IPS-15b (cell line): Measurements from ENCODE around the gene FOLR1.

Experiments used
- H3K27me3 ChIP-seq: one replicate; pipeline ENCODE4 v1.6.1; 2013; ENCODE audit warnings: low read length; ENCODE audit not compliant: control insufficient read depth, insufficient read depth
- H3K36me3 ChIP-seq: one replicate; pipeline ENCODE4 v1.6.1; 2013; ENCODE audit warnings: low read length; ENCODE audit not compliant: control insufficient read depth, insufficient read depth
- H3K4me1 ChIP-seq: one replicate; pipeline ENCODE4 v1.6.1; 2013; ENCODE audit warnings: mild to moderate bottlenecking, low read length; ENCODE audit not compliant: control insufficient read depth, insufficient read depth
- H3K4me3 ChIP-seq: one replicate; pipeline ENCODE4 v1.5.1; 2013; ENCODE audit warnings: low read depth, low read length
- H3K9ac ChIP-seq: one replicate; pipeline ENCODE4 v1.6.1; 2013; ENCODE audit warnings: low read depth, mild to moderate bottlenecking, low read length
- H3K9me3 ChIP-seq: one replicate; pipeline ENCODE4 v1.6.1; 2013; ENCODE audit warnings: mild to moderate bottlenecking, low read length; ENCODE audit not compliant: control insufficient read depth, insufficient read depth

FOLR1 gene

GRCh38 chr11:72239849-72240460 lies 48.0 kb downstream of the FOLR1 start:
- Histone ChIP-seq H3K36me3 (peaks cover 15% of the 10 kb centered on the region), H3K9me3 (no peaks in the 10 kb centered on the region), H3K9ac (no peak overlapping the region), H3K4me3 (peak overlapping the region; percentile 65), H3K4me1 (peaks cover 4% of the 10 kb centered on the region), H3K27me3 (peaks cover 56% of the 10 kb centered on the region)

GRCh38 chr11:72240461-72241290 lies 48.7 kb downstream of the FOLR1 start:
- Histone ChIP-seq H3K36me3 (peaks cover 8% of the 10 kb centered on the region), H3K27me3 (peaks cover 63% of the 10 kb centered on the region), H3K9ac (no peak overlapping the region), H3K9me3 (no peaks in the 10 kb centered on the region), H3K4me1 (peaks cover 6% of the 10 kb centered on the region), H3K4me3 (peak overlapping the region; percentile 65)

DNA sequence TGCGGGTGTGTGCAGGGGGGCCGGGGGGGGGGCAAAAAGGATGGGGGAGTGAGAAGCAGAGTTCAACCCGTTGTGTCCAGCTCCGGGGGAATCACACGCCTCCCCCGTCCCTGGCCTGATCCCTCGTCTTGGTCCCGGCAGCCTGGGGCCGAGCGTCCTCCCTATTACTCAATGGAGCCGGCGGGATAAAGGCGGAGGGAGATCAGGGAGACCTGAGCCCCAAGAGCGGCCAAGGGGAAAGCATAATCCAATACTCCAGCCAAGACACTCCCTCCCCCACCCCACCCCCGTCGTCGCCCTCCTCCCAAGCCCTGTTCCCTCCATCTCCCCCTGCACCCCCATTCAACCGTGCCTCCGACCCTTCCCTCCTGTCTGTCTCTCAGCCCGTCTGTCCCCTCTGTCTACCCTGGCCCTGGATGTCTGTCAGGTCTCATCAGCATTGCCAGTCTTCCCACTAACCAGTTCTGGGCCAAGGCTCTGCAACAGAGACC lies 49.4 kb downstream of the FOLR1 start:
- H3K9me3 ChIP-seq, result no peaks in the 10 kb centered on the region
- H3K4me3 ChIP-seq, result peak overlapping the region; percentile 51
- H3K36me3 ChIP-seq, result peaks cover 2% of the 10 kb centered on the region
- no peak overlapping the region for H3K9ac ChIP-seq
- peaks cover 69% of the 10 kb centered on the region for H3K27me3 ChIP-seq
- peaks cover 6% of the 10 kb centered on the region for H3K4me1 ChIP-seq

DNA sequence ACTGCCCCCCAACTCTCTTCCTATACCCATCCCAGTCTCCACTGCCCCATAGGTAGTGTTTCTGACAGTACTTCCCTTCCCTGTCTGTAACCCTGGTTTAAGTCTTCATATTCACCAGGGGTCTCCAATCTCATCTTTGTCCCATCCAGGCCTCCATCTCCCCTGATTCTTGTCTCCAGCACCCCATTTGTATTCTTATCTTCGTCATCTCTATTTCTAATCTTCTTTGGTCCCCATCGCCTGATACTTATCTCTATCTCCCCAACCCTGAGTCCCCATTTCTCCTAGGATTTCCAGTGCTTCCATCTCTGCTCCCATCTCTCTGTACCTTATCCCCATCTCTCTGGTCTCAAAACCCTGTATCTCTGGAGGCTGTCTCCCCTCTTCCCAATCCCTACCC lies 50.2 kb downstream of the FOLR1 start:
- peak overlapping the region; percentile 16 for H3K4me3 ChIP-seq
- peaks cover 6% of the 10 kb centered on the region for H3K4me1 ChIP-seq
- no peak overlapping the region for H3K9ac ChIP-seq
- H3K36me3 ChIP-seq, result no peaks in the 10 kb centered on the region
- H3K27me3 ChIP-seq, result peaks cover 77% of the 10 kb centered on the region
- H3K9me3 ChIP-seq, result no peaks in the 10 kb centered on the region

DNA sequence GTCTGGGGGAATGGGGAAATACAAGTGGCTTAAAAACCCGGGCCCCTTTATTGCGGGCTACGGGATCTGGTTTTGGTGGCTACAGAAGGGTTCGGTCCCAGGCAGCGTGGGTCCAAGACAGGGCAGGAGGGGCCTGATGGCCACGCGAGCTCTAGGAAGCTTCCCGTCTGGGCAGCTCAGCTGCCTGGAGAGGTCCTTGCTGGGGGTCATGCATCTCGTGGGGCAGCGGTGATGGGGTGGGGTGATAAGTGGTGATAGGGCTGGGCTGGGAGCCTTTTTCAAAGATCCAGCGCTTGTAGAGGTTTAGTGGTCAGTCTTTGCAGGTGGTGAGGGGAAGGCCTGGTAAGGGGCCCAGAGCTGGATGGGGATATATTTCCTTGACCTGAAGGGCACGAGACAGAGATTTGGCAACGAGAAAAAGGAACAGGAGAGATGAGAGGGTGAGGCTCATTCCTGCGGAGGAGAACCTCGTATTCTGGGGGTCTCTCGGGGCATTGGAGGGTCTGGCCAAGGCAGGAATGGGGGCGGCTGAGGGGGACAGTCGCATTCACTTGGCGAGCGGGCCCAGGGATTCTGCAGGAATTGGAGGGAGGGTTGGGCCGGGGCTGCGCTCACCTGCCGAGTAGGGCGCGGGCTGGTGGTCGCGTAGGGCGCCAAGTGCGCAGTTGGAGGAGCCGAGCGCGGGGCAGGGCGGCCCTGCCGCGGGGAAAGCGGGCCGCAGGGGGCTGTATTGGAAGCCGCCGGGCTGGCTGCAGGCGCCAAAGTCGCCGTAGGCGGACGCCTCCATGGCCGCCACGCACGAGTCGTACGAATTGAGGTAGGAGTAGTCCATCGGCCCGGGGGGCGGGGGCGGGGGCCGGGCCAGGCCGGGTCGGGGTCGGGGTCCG lies 51.5 kb downstream of the FOLR1 start:
- Histone ChIP-seq H3K9ac (no peak overlapping the region), H3K27me3 (peaks cover 89% of the 10 kb centered on the region)

DNA sequence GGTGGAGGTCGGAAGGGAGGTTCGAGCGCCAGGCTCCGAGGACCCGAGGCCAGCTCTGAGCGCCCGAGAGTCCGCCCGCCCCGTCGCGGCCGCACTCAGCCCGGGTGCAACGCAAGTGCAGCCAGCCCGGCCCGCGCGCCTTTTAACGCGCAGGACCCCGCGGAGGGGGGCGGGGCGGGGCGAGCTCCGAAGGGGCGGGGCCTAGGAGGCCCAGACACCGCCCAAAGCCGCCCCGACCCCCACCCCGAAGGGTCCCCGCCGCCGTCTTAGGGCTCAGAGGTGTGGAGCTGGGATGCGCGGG lies 52.1 kb downstream of the FOLR1 start, which contains the start of gene PHOX2A:
Gene PHOX2A, minus strand, starts transcription at position 117 of the 301 bp plus-strand sequence. CDS start 172 bp downstream, outside the sequence.
- H3K4me1 ChIP-seq, result peaks cover 6% of the 10 kb centered on the region
- no peaks in the 10 kb centered on the region for H3K36me3 ChIP-seq
- H3K9ac ChIP-seq, result no peak within 1 kb of the TSS
- no peaks in the 10 kb centered on the region for H3K9me3 ChIP-seq
- peaks cover 92% of the 10 kb centered on the region for H3K27me3 ChIP-seq
- H3K4me3 ChIP-seq, result peak within 1 kb of the TSS; percentile 56

More for the DNA sequence above, 51.5 kb downstream of the FOLR1 start:
- Histone ChIP-seq H3K9me3 (no peaks in the 10 kb centered on the region), H3K4me3 (peak overlapping the region; percentile 41), H3K4me1 (peaks cover 6% of the 10 kb centered on the region), H3K36me3 (no peaks in the 10 kb centered on the region)

GRCh38 chr11:72244361-72245262 lies 52.7 kb downstream of the FOLR1 start:
- Histone ChIP-seq H3K27me3 (peaks cover 89% of the 10 kb centered on the region), H3K9ac (no peak overlapping the region), H3K9me3 (no peaks in the 10 kb centered on the region), H3K4me1 (peaks cover 6% of the 10 kb centered on the region), H3K4me3 (peak overlapping the region; percentile 56), H3K36me3 (no peaks in the 10 kb centered on the region)

DNA sequence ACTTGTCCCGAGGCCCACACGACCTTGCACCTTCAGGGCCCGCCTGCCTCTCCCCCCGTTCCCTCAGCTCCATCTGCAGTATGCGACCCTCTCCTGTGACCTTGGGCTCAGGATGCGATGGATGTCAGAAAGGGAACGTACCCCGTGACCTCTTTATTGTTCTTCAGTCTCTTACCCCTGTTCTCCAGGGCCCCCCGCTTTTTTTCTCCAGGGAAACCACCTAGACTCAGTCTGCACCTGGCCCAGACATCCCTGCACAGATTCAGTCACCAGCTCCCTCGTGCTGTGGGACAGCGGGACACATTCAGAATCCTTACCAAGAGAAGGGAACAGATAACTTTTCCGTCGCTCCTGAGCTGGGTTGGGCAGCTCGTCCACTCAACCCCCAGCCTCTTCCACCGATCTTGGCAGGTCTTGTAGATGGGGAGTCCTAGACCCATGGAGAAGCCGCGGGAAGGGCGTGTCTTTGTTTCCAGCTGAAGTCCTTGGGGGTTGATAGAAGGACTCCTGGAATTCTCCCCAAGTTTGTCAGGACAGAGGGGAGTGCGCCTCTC lies 53.4 kb downstream of the FOLR1 start:
- peaks cover 89% of the 10 kb centered on the region for H3K27me3 ChIP-seq
- no peaks in the 10 kb centered on the region for H3K36me3 ChIP-seq
- no peak overlapping the region for H3K9ac ChIP-seq
- peaks cover 6% of the 10 kb centered on the region for H3K4me1 ChIP-seq
- H3K9me3 ChIP-seq, result no peaks in the 10 kb centered on the region
- peak overlapping the region; percentile 56 for H3K4me3 ChIP-seq
